SIG-M5 treated with dmso at 0.1 percent for 504 hours (cell line): ENCODE data around the gene ATP6V0C.

Experiments
- DNase-seq: peaks from one replicate; lab custom pipeline; 2025; ENCODE audit not compliant: unreplicated experiment; lab: John Stamatoyannopoulos, UW

ATP6V0C gene

GRCh38 chr16:2490190-2491105 is 23.3 kb upstream of the ATP6V0C start:
- no peak for DNase-seq

- no peak for DNase-seq
Observed at GRCh38 chr16:2492292-2492691, 21.5 kb upstream of the ATP6V0C start.

GRCh38 chr16:2493605-2494004 is 20.1 kb upstream of the ATP6V0C start:
- DNase-seq, result no peak

- DNase-seq, result no peak
Observed at GRCh38 chr16:2494616-2495015, 19.1 kb upstream of the ATP6V0C start.

- no peak for DNase-seq
Observed at GRCh38 chr16:2495041-2495440, 18.7 kb upstream of the ATP6V0C start.

- no peak for DNase-seq
Observed at GRCh38 chr16:2496223-2497115, 17.3 kb upstream of the ATP6V0C start.

- no peak for DNase-seq
Observed at GRCh38 chr16:2497116-2497630, 16.6 kb upstream of the ATP6V0C start.

- no peak for DNase-seq
Observed at GRCh38 chr16:2497695-2498484, 15.9 kb upstream of the ATP6V0C start.

GRCh38 chr16:2498531-2499253 is 15.1 kb upstream of the ATP6V0C start:
- DNase-seq, result no peak

- no peak for DNase-seq
Observed at GRCh38 chr16:2499454-2499853, 14.3 kb upstream of the ATP6V0C start.

- no peak for DNase-seq
Observed at GRCh38 chr16:2499890-2500429, 13.8 kb upstream of the ATP6V0C start.

- DNase-seq, result no peak
Observed at GRCh38 chr16:2500430-2500917, 13.3 kb upstream of the ATP6V0C start.

- DNase-seq, result peak; percentile 53
Observed at GRCh38 chr16:2500918-2501750, 12.6 kb upstream of the ATP6V0C start.

- no peak for DNase-seq
Observed at GRCh38 chr16:2501946-2502895, 11.5 kb upstream of the ATP6V0C start.

- DNase-seq, result no peak
Observed at GRCh38 chr16:2505695-2506094, 8.1 kb upstream of the ATP6V0C start.

- DNase-seq, result no peak
Observed at GRCh38 chr16:2507052-2507659, 6.6 kb upstream of the ATP6V0C start.

GRCh38 chr16:2507665-2508064 is 6.1 kb upstream of the ATP6V0C start:
- DNase-seq, result no peak
